HepG2 (cell line): ENCODE data around the gene IRGQ. TPM values are rescaled to one million over a fixed set of nuclear protein-coding genes. Genes with fewer than 3 reads are reported as not detected.

Source experiments
- ATAC-seq: fragments of 200-7000 bp; cut with Tn5 transposase; 3 replicates; pipeline ENCODE4 v1.9.1; 2020; ENCODE audit warnings: mild to moderate bottlenecking, moderate library complexity
- BruUV-seq: library from RNA; stranded (reverse); fragments of 400-500 nt; replicated peaks from 2 replicates; lab custom pipeline; 2021; lab: Mats Ljungman, UMichigan
- CTCF ChIA-PET: fragments of 300-600 bp; formaldehyde crosslinking; extraction: SDS; loops from one replicate; lab custom pipeline; 2021; ENCODE audit warnings: low total read pairs, inconsistent platforms, low intra/inter-chr PET ratio; lab: Yijun Ruan, JAX
- POLR2A ChIA-PET: fragments of 350-600 bp; sonication (Branson Sonifier 250); formaldehyde crosslinking; loops from one replicate; lab custom pipeline; 2020; ENCODE audit warnings: antibody characterized with exemption, inconsistent platforms; lab: Yijun Ruan, JAX
- DNase-seq: peaks from one replicate; pipeline ENCODE4 v3.0.0-alpha.2; 2015; ENCODE audit warnings: low spot score
- FAIRE-seq: peaks from 3 replicates; lab custom pipeline; 2011; peaks lifted over from hg19 to GRCh38; lab: Jason Lieb, UNC
- H2AFZ ChIP-seq: one replicate; pipeline ENCODE4 v1.6.1; 2011; ENCODE audit warnings: low read length, inconsistent platforms
- H3K27ac ChIP-seq: fragments of 300-600 bp; 3 replicates; pipeline ENCODE4 v1.8.0; 2011; ENCODE audit warnings: mixed run types, mild to moderate bottlenecking, mixed read lengths, low read length, inconsistent platforms; ENCODE audit not compliant: insufficient read depth; ENCODE audit errors: extremely low read length
- H3K27me3 ChIP-seq, 2 experiments: fragments of 200-600 bp in 1 of 2; 2 replicates in 1 of 2; 3 replicates in 1 of 2; pipeline versions ENCODE4 v1.6.0 to v1.8.0; 2011; ENCODE audit warnings: low read length in 2 of 2, mild to moderate bottlenecking in 2 of 2, moderate library complexity in 2 of 2, inconsistent platforms in 1 of 2; ENCODE audit not compliant: insufficient read depth in 2 of 2, control insufficient read depth in 1 of 2
- H3K36me3 ChIP-seq, 2 experiments: fragments of 200-600 bp in 1 of 2; replicated peaks in 1 of 2; 2 replicates in 1 of 2; 3 replicates in 1 of 2; pipeline versions ENCODE4 v1.5.1 to v1.8.0; 2011; ENCODE audit warnings: low read length in 2 of 2, inconsistent platforms in 1 of 2; ENCODE audit not compliant: insufficient read depth in 2 of 2, control insufficient read depth in 1 of 2
- H3K4me1 ChIP-seq: 2 replicates; pipeline ENCODE4 v1.5.1; 2012; ENCODE audit warnings: low read length, inconsistent platforms; ENCODE audit not compliant: insufficient read depth
- H3K4me2 ChIP-seq: 2 replicates; pipeline ENCODE4 v1.6.0; 2011; ENCODE audit warnings: low read depth, low read length, inconsistent platforms
- H3K4me3 ChIP-seq, 3 experiments: fragments of 200-600 bp in 1 of 3; sonication (generic), shearing (Covaris generic) in 1 of 3; replicated peaks in 1 of 3; 2 replicates each; pipeline ENCODE4 v1.5.1; 2011 to 2016; ENCODE audit warnings: low read length in 3 of 3, inconsistent platforms in 2 of 3, low read depth in 2 of 3, mild to moderate bottlenecking in 2 of 3, control low read depth in 1 of 3, mixed read lengths in 1 of 3; ENCODE audit not compliant: insufficient read depth in 1 of 3
- H3K79me2 ChIP-seq: one replicate; pipeline ENCODE4 v1.6.1; 2011; ENCODE audit warnings: low read length, inconsistent platforms; ENCODE audit not compliant: insufficient read depth
- H3K9ac ChIP-seq: 2 replicates; pipeline ENCODE4 v1.6.0; 2011; ENCODE audit warnings: mild to moderate bottlenecking, low read depth, low read length, inconsistent platforms; ENCODE audit not compliant: insufficient read depth
- H3K9me3 ChIP-seq: 2 replicates; pipeline ENCODE4 v1.5.1; 2012; ENCODE audit warnings: mild to moderate bottlenecking, low read length
- H4K20me1 ChIP-seq: 2 replicates; pipeline ENCODE4 v1.6.0; 2011; ENCODE audit warnings: inconsistent platforms, mild to moderate bottlenecking, low read length, moderate library complexity; ENCODE audit not compliant: insufficient read depth
- ARHGAP35 ChIP-seq: sonication (generic); formaldehyde crosslinking; IDR thresholded peaks from 2 replicates; pipeline ENCODE4 v1.9.0; 2022; ENCODE audit warnings: mild to moderate bottlenecking, inconsistent platforms, moderate library complexity, missing genetic modification reagents, borderline replicate concordance
- CENPX ChIP-seq: sonication (generic); formaldehyde crosslinking; IDR thresholded peaks from 2 replicates; pipeline ENCODE4 v1.9.0; 2021; ENCODE audit warnings: mild to moderate bottlenecking, missing genetic modification reagents, moderate library complexity
- HOXA3 ChIP-seq: sonication (generic); formaldehyde crosslinking; IDR thresholded peaks from 2 replicates; pipeline ENCODE4 v1.5.0; 2020; ENCODE audit warnings: missing genetic modification reagents
- HOXA7 ChIP-seq: sonication (generic); formaldehyde crosslinking; IDR thresholded peaks from 2 replicates; pipeline ENCODE4 v1.8.1; 2022; ENCODE audit warnings: mild to moderate bottlenecking, missing genetic modification reagents, moderate library complexity
- IRF2 ChIP-seq: IDR thresholded peaks from 2 replicates; pipeline ENCODE4 v1.6.1; 2018; ENCODE audit warnings: missing genetic modification reagents, missing compliant biosample characterization
- KDM3A ChIP-seq: IDR thresholded peaks from 2 replicates; pipeline ENCODE4 v1.6.1; 2018; ENCODE audit warnings: low read depth, missing compliant biosample characterization
- MTF2 ChIP-seq: sonication (generic); formaldehyde crosslinking; IDR thresholded peaks from 2 replicates; pipeline ENCODE4 v1.5.0; 2020; ENCODE audit warnings: missing genetic modification reagents, borderline replicate concordance
- MYPOP ChIP-seq: sonication (generic); formaldehyde crosslinking; IDR thresholded peaks from 2 replicates; pipeline ENCODE4 v1.8.1; 2023; ENCODE audit warnings: mild to moderate bottlenecking, moderate library complexity, missing genetic modification reagents
- NPAS2 ChIP-seq: sonication (generic); formaldehyde crosslinking; IDR thresholded peaks from 2 replicates; pipeline ENCODE4 v1.8.0; 2022; ENCODE audit warnings: mild to moderate bottlenecking, missing genetic modification reagents, borderline replicate concordance
- NR1H2 ChIP-seq: sonication (generic); formaldehyde crosslinking; IDR thresholded peaks from 2 replicates; pipeline ENCODE4 v1.8.1; 2022; ENCODE audit warnings: low read depth, missing genetic modification reagents, borderline replicate concordance
- SALL2 ChIP-seq: sonication (generic); formaldehyde crosslinking; IDR thresholded peaks from 2 replicates; pipeline ENCODE4 v1.8.1; 2023; ENCODE audit warnings: mild to moderate bottlenecking, missing genetic modification reagents, inconsistent platforms
- SIN3A ChIP-seq: IDR thresholded peaks from 2 replicates; pipeline ENCODE4 v1.6.1; 2011; ENCODE audit warnings: low read depth, mild to moderate bottlenecking, control low read depth, low read length, borderline replicate concordance
- SOX6 ChIP-seq, 2 experiments: fragments of 450-650 bp in 1 of 2; sonication (generic) in 1 of 2; formaldehyde crosslinking in 1 of 2; IDR thresholded peaks; 2 replicates each; pipeline versions ENCODE4 v1.4.0 to v1.6.1; 2017 to 2020; ENCODE audit warnings: antibody characterized with exemption in 1 of 2, mild to moderate bottlenecking in 1 of 2, missing genetic modification reagents in 1 of 2
- TMF1 ChIP-seq: sonication (generic); formaldehyde crosslinking; IDR thresholded peaks from 2 replicates; pipeline ENCODE4 v1.8.1; 2022; ENCODE audit warnings: low read depth, missing genetic modification reagents
- XRCC5 ChIP-seq: fragments of 200-400 bp; formaldehyde crosslinking; optimal IDR thresholded peaks from 2 replicates; pipeline ENCODE3; 2017; ENCODE audit warnings: mild to moderate bottlenecking, low read length
- ZKSCAN5 ChIP-seq: sonication (generic); formaldehyde crosslinking; IDR thresholded peaks from 2 replicates; pipeline ENCODE4 v1.5.1; 2020; ENCODE audit warnings: mild to moderate bottlenecking, missing genetic modification reagents
- ZMYM2 ChIP-seq: sonication (generic); formaldehyde crosslinking; IDR thresholded peaks from 2 replicates; pipeline ENCODE4 v1.8.0; 2022; ENCODE audit warnings: mild to moderate bottlenecking, missing genetic modification reagents
- ZNF207 ChIP-seq: fragments of 450-650 bp; IDR thresholded peaks from 2 replicates; pipeline ENCODE4 v1.6.1; 2016; ENCODE audit warnings: antibody characterized with exemption, borderline replicate concordance
- ZNF30 ChIP-seq: sonication (generic); formaldehyde crosslinking; IDR thresholded peaks from 2 replicates; pipeline ENCODE4 v1.5.0; 2020; ENCODE audit warnings: mild to moderate bottlenecking, missing genetic modification reagents
- ZNF496 ChIP-seq: sonication (generic); formaldehyde crosslinking; IDR thresholded peaks from 2 replicates; pipeline ENCODE4 v1.8.1; 2023; ENCODE audit warnings: mild to moderate bottlenecking, moderate library complexity, missing genetic modification reagents; ENCODE audit not compliant: insufficient replicate concordance
- ZNF552 ChIP-seq: sonication (generic); formaldehyde crosslinking; IDR thresholded peaks from 2 replicates; pipeline ENCODE4 v1.9.0; 2022; ENCODE audit warnings: missing genetic modification reagents, mild to moderate bottlenecking, borderline replicate concordance
- ZNF589 ChIP-seq: sonication (generic); formaldehyde crosslinking; conservative IDR thresholded peaks from 2 replicates; pipeline ENCODE4 v1.8.0; 2022; ENCODE audit warnings: mild to moderate bottlenecking, moderate library complexity, missing genetic modification reagents
- ZNF792 ChIP-seq: IDR thresholded peaks from 2 replicates; pipeline ENCODE4 v1.6.1; 2016
- ZNF878 ChIP-seq: sonication (generic); formaldehyde crosslinking; IDR thresholded peaks from 2 replicates; pipeline ENCODE4 v1.8.1; 2023; ENCODE audit warnings: mild to moderate bottlenecking, missing genetic modification reagents, moderate library complexity
- WGBS: methylation state at CpG from one replicate; pipeline ENCODE4 v1.1.6; 2017; ENCODE audit warnings: low lambda C conversion rate; 5-methylcytosine and 5-hydroxymethylcytosine counted together
- in situ Hi-C: cut with HindIII; loops from 2 replicates; pipeline ENCODE4 v1.10.0; 2017; ENCODE audit warnings: low pct_unique_long_range_greater_than_20kb; ENCODE audit not compliant: extremely low pct_ligation_motif_present
- intact Hi-C: fragments of 100-400 bp; cut with micrococcal nuclease; formaldehyde crosslinking; loops from one replicate; pipeline ENCODE4 v1.10.0; 2022; ENCODE audit not compliant: unreplicated experiment
- polyA plus RNA-seq, 8 experiments: library from polyadenylated mRNA; depleted of rRNA in 3 of 8; stranded (reverse) in 7 of 8; unstranded in 1 of 8; fragments of >200 nt; fragmentation: Illumina TruSeq in 4 of 8; extraction: Trizol in 4 of 8; gene quantifications; 2 replicates each; pipeline versions ENCODE4 v1.2.1 to v1.2.3, GENCODE V29; 2011 to 2016; ENCODE audit warnings: low read depth in 4 of 8, missing spikeins in 1 of 8, mixed read lengths in 1 of 8; ENCODE audit not compliant: insufficient read depth in 1 of 8
- total RNA-seq, 5 experiments: library from RNA; depleted of rRNA; stranded (reverse); fragments of >200 nt; fragmentation: Illumina TruSeq; extraction: Trizol; gene quantifications; 2 replicates each; pipeline ENCODE4 v1.2.3, GENCODE V29; 2016; ENCODE audit warnings: low read depth in 1 of 5

IRGQ gene
- total and polyA plus RNA-seq, 2 of the 13 experiments (the other 11 are each of a cell fraction or from before 2014, with no cell fraction given), result 11.6 to 12.4 TPM

DNA sequence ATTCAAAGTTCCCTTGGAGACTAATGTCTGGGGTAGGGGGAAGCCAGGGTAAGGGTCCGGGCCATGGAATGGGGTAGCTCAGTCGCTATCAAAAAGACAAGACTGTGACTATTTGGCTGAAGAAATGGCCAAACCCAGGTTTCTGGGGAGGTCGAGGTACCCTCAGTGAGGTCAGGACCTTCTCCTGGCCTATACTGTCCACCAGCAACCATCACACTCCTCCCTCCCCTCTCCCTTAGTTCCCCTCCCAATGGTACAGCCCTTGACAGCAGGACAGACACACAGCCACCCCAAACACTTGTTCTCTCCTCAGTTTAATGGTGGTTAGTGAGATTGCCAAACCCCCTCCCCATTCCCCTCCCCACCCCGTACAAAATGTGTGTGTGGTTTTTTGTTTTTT, 26.1 kb upstream of the IRGQ start (continued):
- TF ChIP-seq MYPOP (CRISPR knock-in tag) (no peak), SALL2 (no peak), ARHGAP35 (CRISPR knock-in tag) (no peak), ZNF207 (no peak), HOXA3 (no peak), ZNF496 (no peak), ZNF792 (CRISPR knock-in tag) (no peak), ZKSCAN5 (CRISPR knock-in tag) (no peak), HOXA7 (CRISPR knock-in tag) (no peak)

GRCh38 chr19:43620061-43621001, 24.4 kb upstream of the IRGQ start:
- peak; percentile 67 for FAIRE-seq
- H3K9me3 ChIP-seq, result no peaks in the 10 kb centered on the region
- intact Hi-C loops (no loop called here), in situ Hi-C loops (no loop called here)
- no peaks in the 10 kb centered on the region for H3K27me3 ChIP-seq
- H2AFZ ChIP-seq, result no peak overlapping the region
- peak overlapping the region; percentile 88 for H3K9ac ChIP-seq
- 0 out of 5 replicates have a peak, but pooled peaks cover 0 to 2% of the 10 kb centered on the region in 2 experiments for H3K36me3 ChIP-seq
- no peak for DNase-seq
- H3K4me2 ChIP-seq, result peak overlapping the region; percentile 96
- H3K4me1 ChIP-seq, result peaks cover 24% of the 10 kb centered on the region
- H4K20me1 ChIP-seq, result no peaks in the 10 kb centered on the region
- peak overlapping the region; percentile 60 to 81 (median 61); a peak in 5 of 6 replicates for H3K4me3 ChIP-seq
- TSS peak; percentile 83 for BruUV-seq
- ChIA-PET CTCF (no interaction called here), POLR2A (interaction anchor here (0.7 kb wide), 1 partner anchor 48 kb away, joined by 4 read pairs; no protein-coding TSS in a partner anchor)
- peak overlapping the region; percentile 96 for H3K27ac ChIP-seq
- 78% methylated on average over 17 of the region's 23 CpGs for WGBS
- peaks cover 14% of the 10 kb centered on the region for H3K79me2 ChIP-seq
- no peak for ATAC-seq
- TF ChIP-seq XRCC5 (peak; percentile 4), TMF1 (CRISPR knock-in tag) (no peak), IRF2 (CRISPR knock-in tag) (0 out of 2 replicates have a peak, but pooled peaks have one; percentile 5), ZNF589 (CRISPR knock-in tag) (no peak), ZMYM2 (CRISPR knock-in tag) (0 out of 2 replicates have a peak, but pooled peaks have one; percentile 8), SOX6 (IDR thresholded peaks at IDR 0.05) (no peak), SOX6 (CRISPR knock-in tag; IDR thresholded peaks at IDR 0.05) (0 out of 2 replicates have a peak, but pooled peaks have one; percentile 16), KDM3A (CRISPR knock-in tag) (no peak), ZNF878 (no peak), ZNF30 (CRISPR knock-in tag) (0 out of 2 replicates have a peak, but pooled peaks have one; percentile 33), SIN3A (peak; percentile 13; the same call in 1 of the 2 replicates), MTF2 (CRISPR knock-in tag) (peak; percentile 19; the same call in 1 of the 2 replicates), NR1H2 (CRISPR knock-in tag) (no peak), ZNF552 (CRISPR knock-in tag) (no peak), NPAS2 (CRISPR knock-in tag) (no peak), CENPX (CRISPR knock-in tag) (no peak)
